ENCODE data around the gene HIPK2. TPM values are rescaled to one million over a fixed set of nuclear protein-coding genes. Genes with fewer than 3 reads are reported as not detected.

Gene HIPK2
- polyA plus RNA-seq, 1 donor (not counting 4 experiments of a cell fraction or from before 2014, with no cell fraction given): 5.8 TPM

DNA sequence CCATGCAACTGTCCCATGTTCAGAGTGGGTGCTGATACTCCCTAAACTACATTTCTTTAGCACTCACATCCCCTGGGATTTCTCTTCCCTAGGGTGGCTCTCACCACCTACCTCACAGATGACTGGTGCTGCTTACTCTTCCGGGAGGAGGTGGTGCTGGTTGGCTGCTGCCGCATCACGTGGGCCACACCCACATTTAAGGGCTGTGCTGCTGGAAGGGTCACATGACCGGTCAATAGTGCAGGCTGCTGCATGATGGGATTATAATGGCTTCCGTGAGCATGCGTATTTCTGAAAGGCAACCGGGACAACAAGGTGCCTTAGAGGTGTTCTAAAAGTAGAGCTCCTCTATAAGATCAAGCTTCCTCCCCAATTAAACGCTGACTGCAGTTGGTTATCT lies 177.5 kb downstream of the HIPK2 start:
- Histone ChIP-seq H3K4me3 (ENCODE audit: control insufficient read depth in 2 of 3, extremely low read depth in 1 of 3, insufficient read depth in 2 of 3, low read depth in 1 of 3, low read length in 3 of 3) (no peak overlapping the region), H3K4me1 (ENCODE audit: control insufficient read depth, extremely low read depth, insufficient read depth, low read length) (no peaks in the 10 kb centered on the region), H3K9me3 (ENCODE audit: control insufficient read depth, low read depth, low read length) (no peaks in the 10 kb centered on the region), H2AFZ (ENCODE audit: control insufficient read depth, low read length) (no peak overlapping the region), H4K20me1 (ENCODE audit: control insufficient read depth, extremely low read depth, insufficient read depth, low read length) (no peaks in the 10 kb centered on the region), H3K36me3 (ENCODE audit: control insufficient read depth in 2 of 2, extremely low read depth in 1 of 2, insufficient read depth in 2 of 2, low read length in 2 of 2) (peaks cover 28 to 34% of the 10 kb centered on the region in 2 experiments), H3K27me3 (ENCODE audit: control insufficient read depth, extremely low read depth, insufficient read depth, low read length) (no peaks in the 10 kb centered on the region), H3K9ac (ENCODE audit: control insufficient read depth, extremely low read depth, insufficient read depth, low read length) (no peak overlapping the region), H3K79me2 (ENCODE audit: control insufficient read depth, insufficient read depth, low read length) (no peaks in the 10 kb centered on the region), H3K9me1 (ENCODE audit: control insufficient read depth, extremely low read depth, insufficient read depth, low read length) (no peaks in the 10 kb centered on the region), H3K4me2 (ENCODE audit: control insufficient read depth, extremely low read depth, insufficient read depth, low read depth, low read length) (no peak overlapping the region), H3K27ac (ENCODE audit: control insufficient read depth, insufficient read depth, low read length) (no peak overlapping the region)
- dilution Hi-C loops (cut with MboI; ENCODE audit: extremely low pct_ligation_motif_present, low sequenced_read_pairs): loop anchor here (25.0 kb wide), 1 partner anchor 412 kb away; no protein-coding TSS in a partner anchor
- TF ChIP-seq EZH2 (IDR thresholded peaks at IDR 0.05; ENCODE audit: low read length): no peak
- TF ChIP-seq, protein P1, sequence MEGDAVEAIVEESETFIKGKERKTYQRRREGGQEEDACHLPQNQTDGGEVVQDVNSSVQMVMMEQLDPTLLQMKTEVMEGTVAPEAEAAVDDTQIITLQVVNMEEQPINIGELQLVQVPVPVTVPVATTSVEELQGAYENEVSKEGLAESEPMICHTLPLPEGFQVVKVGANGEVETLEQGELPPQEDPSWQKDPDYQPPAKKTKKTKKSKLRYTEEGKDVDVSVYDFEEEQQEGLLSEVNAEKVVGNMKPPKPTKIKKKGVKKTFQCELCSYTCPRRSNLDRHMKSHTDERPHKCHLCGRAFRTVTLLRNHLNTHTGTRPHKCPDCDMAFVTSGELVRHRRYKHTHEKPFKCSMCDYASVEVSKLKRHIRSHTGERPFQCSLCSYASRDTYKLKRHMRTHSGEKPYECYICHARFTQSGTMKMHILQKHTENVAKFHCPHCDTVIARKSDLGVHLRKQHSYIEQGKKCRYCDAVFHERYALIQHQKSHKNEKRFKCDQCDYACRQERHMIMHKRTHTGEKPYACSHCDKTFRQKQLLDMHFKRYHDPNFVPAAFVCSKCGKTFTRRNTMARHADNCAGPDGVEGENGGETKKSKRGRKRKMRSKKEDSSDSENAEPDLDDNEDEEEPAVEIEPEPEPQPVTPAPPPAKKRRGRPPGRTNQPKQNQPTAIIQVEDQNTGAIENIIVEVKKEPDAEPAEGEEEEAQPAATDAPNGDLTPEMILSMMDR (optimal IDR thresholded peaks at IDR 0.05 in 1 of 3, IDR thresholded peaks at IDR 0.05 in 1 of 3, conservative IDR thresholded peaks at IDR 0.05 in 1 of 3; ENCODE audit: extremely low read depth in 1 of 3, insufficient read depth in 2 of 3, low read length in 3 of 3): no peak
- DNase-seq (ENCODE audit: low read depth, low spot score): no peak
- no peak for FAIRE-seq

DNA sequence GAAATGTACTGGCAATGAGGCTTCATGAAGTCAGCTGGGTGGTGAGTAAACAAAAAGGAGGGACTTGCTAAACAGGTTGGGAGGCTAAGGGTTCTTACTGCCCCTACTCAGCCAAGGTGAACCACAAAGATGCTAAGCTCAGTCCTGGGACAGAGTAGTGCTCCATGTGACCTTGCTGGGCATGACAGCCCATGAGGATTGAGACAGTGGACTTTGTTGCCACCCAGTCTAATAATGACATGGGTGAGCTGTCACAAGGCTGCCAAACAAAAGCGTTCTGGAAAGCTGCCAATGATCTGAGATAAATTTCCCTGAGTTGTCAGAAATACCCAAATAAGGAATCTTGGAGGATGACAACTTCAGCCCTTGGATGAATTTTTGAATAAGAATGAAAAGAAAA lies 179.2 kb downstream of the HIPK2 start:
- Histone ChIP-seq H3K79me2 (ENCODE audit: control insufficient read depth, insufficient read depth, low read length) (no peaks in the 10 kb centered on the region), H2AFZ (ENCODE audit: control insufficient read depth, low read length) (no peak overlapping the region), H3K9me1 (ENCODE audit: control insufficient read depth, extremely low read depth, insufficient read depth, low read length) (no peaks in the 10 kb centered on the region), H3K36me3 (ENCODE audit: control insufficient read depth in 2 of 2, extremely low read depth in 1 of 2, insufficient read depth in 2 of 2, low read length in 2 of 2) (peaks cover 31 to 34% of the 10 kb centered on the region in 2 experiments), H3K27me3 (ENCODE audit: control insufficient read depth, extremely low read depth, insufficient read depth, low read length) (no peaks in the 10 kb centered on the region), H3K4me1 (ENCODE audit: control insufficient read depth, extremely low read depth, insufficient read depth, low read length) (no peaks in the 10 kb centered on the region), H3K4me2 (ENCODE audit: control insufficient read depth, extremely low read depth, insufficient read depth, low read depth, low read length) (no peak overlapping the region), H3K9ac (ENCODE audit: control insufficient read depth, extremely low read depth, insufficient read depth, low read length) (no peak overlapping the region), H4K20me1 (ENCODE audit: control insufficient read depth, extremely low read depth, insufficient read depth, low read length) (no peaks in the 10 kb centered on the region), H3K9me3 (ENCODE audit: control insufficient read depth, low read depth, low read length) (no peaks in the 10 kb centered on the region), H3K4me3 (ENCODE audit: control insufficient read depth in 2 of 3, extremely low read depth in 1 of 3, insufficient read depth in 2 of 3, low read depth in 1 of 3, low read length in 3 of 3) (no peak overlapping the region), H3K27ac (ENCODE audit: control insufficient read depth, insufficient read depth, low read length) (no peak overlapping the region)
- TF ChIP-seq, protein P1 (optimal IDR thresholded peaks at IDR 0.05 in 1 of 3, IDR thresholded peaks at IDR 0.05 in 1 of 3, conservative IDR thresholded peaks at IDR 0.05 in 1 of 3; ENCODE audit: extremely low read depth in 1 of 3, insufficient read depth in 2 of 3, low read length in 3 of 3): no peak
- no peak for TF ChIP-seq EZH2 (IDR thresholded peaks at IDR 0.05; ENCODE audit: low read length)
- FAIRE-seq (no peak), DNase-seq (ENCODE audit: low read depth, low spot score) (no peak)
- dilution Hi-C loops (cut with MboI; ENCODE audit: extremely low pct_ligation_motif_present, low sequenced_read_pairs): no loop called here
